Neural cell (in vitro differentiated cells): Measurements from ENCODE around the gene UGT1A6. TPM values are rescaled to one million over a fixed set of nuclear protein-coding genes. Genes with fewer than 3 reads are reported as not detected.

ENCODE experiments used
- H2AFZ ChIP-seq: fragments of 200-600, 300-800 bp; sonication (generic), shearing (Covaris generic); 2 replicates; pipeline ENCODE4 v1.6.0; 2014; ENCODE audit warnings: low read depth, mild to moderate bottlenecking, antibody characterized with exemption, low read length, moderate library complexity
- H3F3A ChIP-seq: fragments of 200-600 bp; shearing (Covaris generic); 2 replicates; pipeline ENCODE4 v1.6.1; 2016; ENCODE audit warnings: mild to moderate bottlenecking, moderate library complexity, mixed read lengths, antibody characterized with exemption, low read length; ENCODE audit not compliant: insufficient read depth, poor library complexity, severe bottlenecking
- H3K27ac ChIP-seq: fragments of 200-600, 300-800 bp; sonication (generic), shearing (Covaris generic); 2 replicates; pipeline ENCODE4 v1.5.1; 2014; ENCODE audit warnings: mild to moderate bottlenecking, low read length, moderate library complexity
- H3K27me3 ChIP-seq: fragments of 300-800, 200-600 bp; sonication (generic), shearing (Covaris generic); 2 replicates; pipeline ENCODE4 v1.6.0; 2014; ENCODE audit warnings: mild to moderate bottlenecking, low read depth, low read length, moderate library complexity; ENCODE audit not compliant: insufficient read depth
- H3K36me3 ChIP-seq: fragments of 300-800, 200-600 bp; sonication (generic), shearing (Covaris generic); 2 replicates; pipeline ENCODE4 v1.5.1; 2014; ENCODE audit warnings: mild to moderate bottlenecking, antibody characterized with exemption, low read length, moderate library complexity; ENCODE audit not compliant: insufficient read depth
- H3K4me2 ChIP-seq: fragments of 300-800, 200-600 bp; sonication (generic), shearing (Covaris generic); 2 replicates; pipeline ENCODE4 v1.6.0; 2014; ENCODE audit warnings: mild to moderate bottlenecking, low read length
- H3K4me3 ChIP-seq: fragments of 300-800, 200-600 bp; sonication (generic), shearing (Covaris generic); 2 replicates; pipeline ENCODE4 v1.5.1; 2014; ENCODE audit warnings: mild to moderate bottlenecking, low read length, moderate library complexity
- H3K79me2 ChIP-seq: fragments of 200-600 bp; shearing (Covaris generic); replicated peaks from 2 replicates; pipeline ENCODE4 v1.6.0; 2014; ENCODE audit warnings: mild to moderate bottlenecking, low read length, moderate library complexity; ENCODE audit not compliant: insufficient read depth
- H3K9ac ChIP-seq: fragments of 300-800, 200-600 bp; sonication (generic), shearing (Covaris generic); 2 replicates; pipeline ENCODE4 v1.6.1; 2016; ENCODE audit warnings: mild to moderate bottlenecking, low read length, mixed read lengths
- H3K9me2 ChIP-seq: fragments of 200-600 bp; shearing (Covaris generic); 2 replicates; pipeline ENCODE4 v1.6.1; 2016; ENCODE audit warnings: mild to moderate bottlenecking, low read length, mixed read lengths; ENCODE audit not compliant: insufficient read depth
- H3K9me3 ChIP-seq: fragments of 200-600, 300-800 bp; sonication (generic), shearing (Covaris generic); 2 replicates; pipeline ENCODE4 v1.6.1; 2016; ENCODE audit warnings: mild to moderate bottlenecking, mixed run types, low read length, moderate library complexity, mixed read lengths
- H4K20me1 ChIP-seq: fragments of 200-600 bp; shearing (Covaris generic); 2 replicates; pipeline ENCODE4 v1.6.1; 2016; ENCODE audit warnings: mild to moderate bottlenecking, mixed run types; ENCODE audit not compliant: insufficient read depth
- EP300 ChIP-seq: fragments of 450-650 bp; conservative IDR thresholded peaks from 2 replicates; pipeline ENCODE4 v1.6.1; 2014; ENCODE audit warnings: antibody characterized with exemption, mild to moderate bottlenecking, moderate library complexity; ENCODE audit not compliant: poor library complexity, severe bottlenecking
- EZH2 ChIP-seq: fragments of 200-600, 300-800 bp; shearing (Covaris generic), sonication (generic); IDR thresholded peaks from 2 replicates; pipeline ENCODE4 v1.6.1; 2014; ENCODE audit warnings: antibody characterized with exemption, low read length, borderline replicate concordance, mild to moderate bottlenecking; ENCODE audit not compliant: insufficient read depth, poor library complexity, severe bottlenecking
- MXI1 ChIP-seq: fragments of 450-650 bp; conservative IDR thresholded peaks from 2 replicates; pipeline ENCODE4 v1.6.1; 2014; ENCODE audit warnings: antibody characterized with exemption, mild to moderate bottlenecking; ENCODE audit not compliant: poor library complexity, severe bottlenecking
- POLR2AphosphoS5 ChIP-seq: IDR thresholded peaks from 2 replicates; pipeline ENCODE4 v1.6.1; 2012
- RAD21 ChIP-seq: fragments of 450-650 bp; conservative IDR thresholded peaks from 2 replicates; pipeline ENCODE4 v1.6.1; 2014; ENCODE audit warnings: antibody characterized with exemption, mild to moderate bottlenecking, moderate library complexity
- SMC3 ChIP-seq: fragments of 450-650 bp; conservative IDR thresholded peaks from 2 replicates; pipeline ENCODE4 v1.6.1; 2014; ENCODE audit warnings: antibody characterized with exemption, mild to moderate bottlenecking, moderate library complexity; ENCODE audit not compliant: poor library complexity
- TAF1 ChIP-seq: IDR thresholded peaks from 2 replicates; pipeline ENCODE4 v1.6.1; 2012; ENCODE audit warnings: low read depth
- polyA plus RNA-seq: library from polyadenylated mRNA; depleted of rRNA; stranded (reverse); fragments of >200 nt; gene quantifications from 2 replicates; pipeline ENCODE4 v1.2.3, GENCODE V29; 2014
- TF ChIP-seq, protein P1 (sequence below): IDR thresholded peaks from 2 replicates; pipeline ENCODE4 v1.6.1; 2012; ENCODE audit warnings: borderline replicate concordance
- TF ChIP-seq, protein P2 (sequence below): fragments of 450-650 bp; IDR thresholded peaks from 2 replicates; pipeline ENCODE4 v1.5.1; 2014; ENCODE audit warnings: antibody characterized with exemption, mild to moderate bottlenecking, moderate library complexity; ENCODE audit not compliant: poor library complexity, severe bottlenecking

UGT1A6 gene
- polyA plus RNA-seq, 1 donor from 2014 or later = not detected

DNA sequence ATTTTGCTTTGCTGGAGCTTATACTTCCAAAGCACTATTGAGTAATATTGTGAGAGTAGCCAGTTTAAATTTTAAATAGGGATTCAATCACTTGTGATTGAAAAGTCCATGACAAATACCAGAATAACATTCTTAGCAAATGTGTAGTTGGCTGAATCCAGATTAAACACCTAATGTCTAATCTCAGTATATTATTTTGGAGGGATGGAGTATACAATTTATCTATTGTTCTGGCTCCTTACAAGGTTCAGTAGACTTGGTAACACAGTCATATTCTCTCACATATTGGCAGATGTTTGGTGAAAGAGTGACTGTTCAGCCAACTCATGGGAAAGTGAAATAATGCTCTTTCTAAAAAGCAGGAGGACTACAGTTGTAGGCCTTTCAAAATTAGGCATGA, 18.8 kb upstream of the UGT1A6 start:
- Histone ChIP-seq H4K20me1 (no peaks in the 10 kb centered on the region), H3F3A (no peaks in the 10 kb centered on the region), H3K9me2 (no peaks in the 10 kb centered on the region), H3K9me3 (no peaks in the 10 kb centered on the region), H3K4me3 (no peak overlapping the region), H3K79me2 (no peaks in the 10 kb centered on the region), H2AFZ (no peak overlapping the region), H3K27ac (no peak overlapping the region), H3K9ac (no peak overlapping the region), H3K27me3 (no peaks in the 10 kb centered on the region), H3K4me2 (no peak overlapping the region), H3K36me3 (no peaks in the 10 kb centered on the region)
- TF ChIP-seq RAD21 (no peak), MXI1 (no peak), EP300 (no peak), TAF1 (no peak), SMC3 (no peak), POLR2AphosphoS5 (no peak)
- TF ChIP-seq, protein P1, sequence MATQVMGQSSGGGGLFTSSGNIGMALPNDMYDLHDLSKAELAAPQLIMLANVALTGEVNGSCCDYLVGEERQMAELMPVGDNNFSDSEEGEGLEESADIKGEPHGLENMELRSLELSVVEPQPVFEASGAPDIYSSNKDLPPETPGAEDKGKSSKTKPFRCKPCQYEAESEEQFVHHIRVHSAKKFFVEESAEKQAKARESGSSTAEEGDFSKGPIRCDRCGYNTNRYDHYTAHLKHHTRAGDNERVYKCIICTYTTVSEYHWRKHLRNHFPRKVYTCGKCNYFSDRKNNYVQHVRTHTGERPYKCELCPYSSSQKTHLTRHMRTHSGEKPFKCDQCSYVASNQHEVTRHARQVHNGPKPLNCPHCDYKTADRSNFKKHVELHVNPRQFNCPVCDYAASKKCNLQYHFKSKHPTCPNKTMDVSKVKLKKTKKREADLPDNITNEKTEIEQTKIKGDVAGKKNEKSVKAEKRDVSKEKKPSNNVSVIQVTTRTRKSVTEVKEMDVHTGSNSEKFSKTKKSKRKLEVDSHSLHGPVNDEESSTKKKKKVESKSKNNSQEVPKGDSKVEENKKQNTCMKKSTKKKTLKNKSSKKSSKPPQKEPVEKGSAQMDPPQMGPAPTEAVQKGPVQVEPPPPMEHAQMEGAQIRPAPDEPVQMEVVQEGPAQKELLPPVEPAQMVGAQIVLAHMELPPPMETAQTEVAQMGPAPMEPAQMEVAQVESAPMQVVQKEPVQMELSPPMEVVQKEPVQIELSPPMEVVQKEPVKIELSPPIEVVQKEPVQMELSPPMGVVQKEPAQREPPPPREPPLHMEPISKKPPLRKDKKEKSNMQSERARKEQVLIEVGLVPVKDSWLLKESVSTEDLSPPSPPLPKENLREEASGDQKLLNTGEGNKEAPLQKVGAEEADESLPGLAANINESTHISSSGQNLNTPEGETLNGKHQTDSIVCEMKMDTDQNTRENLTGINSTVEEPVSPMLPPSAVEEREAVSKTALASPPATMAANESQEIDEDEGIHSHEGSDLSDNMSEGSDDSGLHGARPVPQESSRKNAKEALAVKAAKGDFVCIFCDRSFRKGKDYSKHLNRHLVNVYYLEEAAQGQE = no peak
- TF ChIP-seq, protein P2, sequence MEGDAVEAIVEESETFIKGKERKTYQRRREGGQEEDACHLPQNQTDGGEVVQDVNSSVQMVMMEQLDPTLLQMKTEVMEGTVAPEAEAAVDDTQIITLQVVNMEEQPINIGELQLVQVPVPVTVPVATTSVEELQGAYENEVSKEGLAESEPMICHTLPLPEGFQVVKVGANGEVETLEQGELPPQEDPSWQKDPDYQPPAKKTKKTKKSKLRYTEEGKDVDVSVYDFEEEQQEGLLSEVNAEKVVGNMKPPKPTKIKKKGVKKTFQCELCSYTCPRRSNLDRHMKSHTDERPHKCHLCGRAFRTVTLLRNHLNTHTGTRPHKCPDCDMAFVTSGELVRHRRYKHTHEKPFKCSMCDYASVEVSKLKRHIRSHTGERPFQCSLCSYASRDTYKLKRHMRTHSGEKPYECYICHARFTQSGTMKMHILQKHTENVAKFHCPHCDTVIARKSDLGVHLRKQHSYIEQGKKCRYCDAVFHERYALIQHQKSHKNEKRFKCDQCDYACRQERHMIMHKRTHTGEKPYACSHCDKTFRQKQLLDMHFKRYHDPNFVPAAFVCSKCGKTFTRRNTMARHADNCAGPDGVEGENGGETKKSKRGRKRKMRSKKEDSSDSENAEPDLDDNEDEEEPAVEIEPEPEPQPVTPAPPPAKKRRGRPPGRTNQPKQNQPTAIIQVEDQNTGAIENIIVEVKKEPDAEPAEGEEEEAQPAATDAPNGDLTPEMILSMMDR = no peak

DNA sequence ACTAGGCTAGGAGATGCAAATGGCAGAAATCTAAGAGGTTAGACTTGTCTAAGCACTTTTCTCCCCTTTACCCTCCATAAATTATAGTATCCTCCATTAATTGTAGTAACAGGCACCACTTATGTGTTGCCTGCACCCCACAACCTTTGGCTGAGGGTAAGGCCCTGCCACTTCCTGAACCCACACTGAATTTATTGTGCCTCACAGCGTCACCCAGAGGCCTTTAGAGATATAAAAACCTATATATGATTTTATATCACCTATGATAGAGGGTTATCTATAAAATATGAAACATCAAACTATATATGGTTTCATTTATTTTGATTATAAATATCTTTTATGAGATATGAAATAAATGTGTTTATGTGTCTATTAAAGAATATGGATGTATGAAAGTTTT, 18.4 kb upstream of the UGT1A6 start:
- Histone ChIP-seq H3K36me3 (no peaks in the 10 kb centered on the region), H3K4me3 (no peak overlapping the region), H3K9me2 (no peaks in the 10 kb centered on the region), H4K20me1 (no peaks in the 10 kb centered on the region), H3F3A (no peaks in the 10 kb centered on the region), H3K27ac (no peak overlapping the region), H3K79me2 (no peaks in the 10 kb centered on the region), H3K27me3 (no peaks in the 10 kb centered on the region), H2AFZ (no peak overlapping the region), H3K9ac (no peak overlapping the region), H3K9me3 (no peaks in the 10 kb centered on the region), H3K4me2 (no peak overlapping the region)
- no peak for TF ChIP-seq EP300
- TF ChIP-seq TAF1 = no peak
- TF ChIP-seq RAD21 = no peak
- TF ChIP-seq MXI1 = no peak
- TF ChIP-seq, protein P1 = no peak
- TF ChIP-seq, protein P2 = no peak
- TF ChIP-seq POLR2AphosphoS5 = no peak
- no peak for TF ChIP-seq SMC3
- no peak for TF ChIP-seq EZH2
